K562 (cell line): ENCODE results near the gene F2. TPM values are rescaled to one million over a fixed set of nuclear protein-coding genes. Genes with fewer than 3 reads are reported as not detected.

Source experiments
- CREB1 ChIP-seq, 2 experiments: sonication (generic) in 1 of 2; formaldehyde crosslinking in 1 of 2; IDR thresholded peaks; 2 replicates each; pipeline versions ENCODE4 v1.6.1 to v1.8.0; 2012 to 2022; ENCODE audit warnings: inconsistent platforms in 1 of 2, mild to moderate bottlenecking in 1 of 2, missing genetic modification reagents in 1 of 2, moderate library complexity in 1 of 2
- ELK1 ChIP-seq: sonication (generic); formaldehyde crosslinking; IDR thresholded peaks from 2 replicates; pipeline ENCODE4 v1.8.1; 2022; ENCODE audit warnings: missing genetic modification reagents
- GTF2A2 ChIP-seq: IDR thresholded peaks from 2 replicates; pipeline ENCODE4 v1.6.1; 2016; ENCODE audit warnings: mild to moderate bottlenecking, missing genetic modification characterization, missing compliant biosample characterization
- NUFIP1 ChIP-seq: fragments of 450-650 bp; IDR thresholded peaks from 2 replicates; pipeline ENCODE4 v1.6.1; 2018; ENCODE audit not compliant: partially characterized antibody
- PURB ChIP-seq: sonication (generic); formaldehyde crosslinking; IDR thresholded peaks from 2 replicates; pipeline ENCODE4 v1.9.0; 2021; ENCODE audit warnings: low read depth, mild to moderate bottlenecking, missing genetic modification reagents
- RBFOX2 ChIP-seq: fragments of 200-400 bp; formaldehyde crosslinking; IDR thresholded peaks from 2 replicates; pipeline ENCODE4 v1.6.1; 2017; ENCODE audit warnings: low read depth, mild to moderate bottlenecking, low read length, moderate library complexity
- SUPT5H ChIP-seq: fragments of 450-650 bp; IDR thresholded peaks from 2 replicates; pipeline ENCODE4 v1.6.1; 2016
- ZBTB2 ChIP-seq: fragments of 450-650 bp; IDR thresholded peaks from 2 replicates; pipeline ENCODE4 v1.6.1; 2016; ENCODE audit warnings: antibody characterized with exemption
- ZEB2 ChIP-seq: fragments of 450-650 bp; IDR thresholded peaks from 2 replicates; pipeline ENCODE4 v1.6.1; 2016
- ZNF639 ChIP-seq, 2 experiments: fragments of 200-800 bp in 1 of 2; sonication (Bioruptor generic) in 1 of 2; sonication (generic) in 1 of 2; formaldehyde crosslinking in 1 of 2; IDR thresholded peaks in 1 of 2; conservative IDR thresholded peaks in 1 of 2; 2 replicates each; pipeline versions ENCODE4 v1.5.0 to v1.6.1; 2016 to 2020; ENCODE audit warnings: missing compliant biosample characterization in 1 of 2, missing genetic modification characterization in 1 of 2, missing genetic modification reagents in 1 of 2
- polyA plus RNA-seq, 8 experiments: library from polyadenylated mRNA; depleted of rRNA in 4 of 8; stranded (reverse) in 5 of 8; unstranded in 3 of 8; fragments of >200 nt; fragmentation: Nextera tagmentation in 2 of 8; fragmentation: Illumina TruSeq in 1 of 8; extraction: Ambion mirVana in 2 of 8; extraction: Trizol in 1 of 8; gene quantifications; 2 replicates each; pipeline versions ENCODE4 v1.2.1 to v1.2.3, GENCODE V29; 2011 to 2014; ENCODE audit warnings: inconsistent platforms in 1 of 8, missing spikeins in 1 of 8
- total RNA-seq, 7 experiments: library from RNA; depleted of rRNA in 6 of 7; stranded (reverse); fragments of >200 nt in 6 of 7; fragmentation: Illumina TruSeq in 2 of 7; extraction: Trizol in 2 of 7; gene quantifications; 2 replicates each; pipeline versions ENCODE4 v1.2.1 to v1.2.3, GENCODE V29; 2011 to 2021; ENCODE audit warnings: low replicate concordance in 1 of 7
- TF ChIP-seq, protein P1 (sequence below), 2 experiments: fragments of 450-650 bp; conservative IDR thresholded peaks; 2 replicates each; pipeline ENCODE4 v1.6.1; 2017; ENCODE audit warnings: mild to moderate bottlenecking in 2 of 2, moderate library complexity in 2 of 2
- TF ChIP-seq, protein P2 (sequence below): fragments of 250-450 bp; sonication (Bioruptor Pico); IDR thresholded peaks from 2 replicates; pipeline ENCODE4 v1.4.0; 2020; ENCODE audit warnings: mild to moderate bottlenecking

F2 gene
- total and polyA plus RNA-seq, 9 of the 15 experiments (the other 6 are each of a cell fraction or from before 2014, with no cell fraction given) = 0.16 TPM; not detected in 8

DNA sequence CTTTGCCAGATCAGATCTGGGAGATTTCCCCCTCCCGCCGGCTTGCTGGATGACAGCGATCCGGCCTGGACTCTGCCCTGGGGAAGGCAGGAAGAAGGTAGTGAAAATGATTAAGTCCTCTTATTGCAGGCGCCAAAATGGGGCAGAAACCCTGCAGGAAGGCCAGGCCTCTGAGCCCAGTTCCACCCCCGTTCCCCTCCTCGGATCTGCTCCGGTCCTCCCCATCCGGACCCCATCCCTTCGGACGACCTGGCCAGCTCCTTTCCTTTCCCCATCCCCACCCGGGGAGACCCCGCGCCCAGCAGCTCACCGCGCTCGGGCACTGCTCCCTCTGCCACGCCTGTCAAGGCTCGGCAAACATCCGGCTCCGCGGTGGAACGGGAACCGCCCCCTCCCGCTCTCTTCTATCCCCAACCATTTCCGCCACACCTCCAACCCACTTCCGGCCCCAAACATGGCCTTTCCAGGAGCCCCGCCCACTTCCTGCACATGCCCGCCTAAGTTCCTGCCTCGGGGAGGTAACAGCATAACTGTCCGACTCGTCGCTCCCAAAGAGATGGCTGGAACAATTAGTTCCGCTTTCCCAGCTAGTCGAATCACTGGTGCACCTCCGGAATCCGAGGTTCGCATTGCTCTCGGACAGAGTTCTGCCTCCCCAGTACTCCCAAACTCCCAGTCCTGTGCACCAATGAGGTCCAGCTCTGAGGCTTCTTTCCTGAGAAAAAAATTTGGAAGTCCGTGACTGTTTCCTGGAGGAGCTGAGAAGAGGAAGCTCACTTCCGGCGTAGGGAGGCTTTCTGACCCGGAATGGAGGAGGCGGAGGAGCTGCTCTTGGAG, 18.6 kb upstream of the F2 start, which contains the start of the genes ARHGAP1 and ZNF408 (continued):
- TF ChIP-seq PURB (CRISPR knock-in tag) (no peak), ZBTB2 (peak; percentile 56; the same call in 1 of the 2 replicates), GTF2A2 (tag) (peak; percentile 84; the same call in 1 of the 2 replicates), CREB1 (IDR thresholded peaks at IDR 0.05) (peak; percentile 39; the same call in 1 of the 2 replicates), CREB1 (CRISPR knock-in tag; IDR thresholded peaks at IDR 0.05) (peak; percentile 84), SUPT5H (peak; percentile 90), ELK1 (CRISPR knock-in tag) (peak; percentile 99), NUFIP1 (peak; percentile 65), ZEB2 (peak; percentile 100), RBFOX2 (peak; percentile 97), ZNF639 (CRISPR knock-in tag; conservative IDR thresholded peaks at IDR 0.05 in 1 of 2, IDR thresholded peaks at IDR 0.05 in 1 of 2) (peak in 1 of 2 experiments; percentile 79; a peak in 1 of 4 replicates)
- TF ChIP-seq, protein P1, sequence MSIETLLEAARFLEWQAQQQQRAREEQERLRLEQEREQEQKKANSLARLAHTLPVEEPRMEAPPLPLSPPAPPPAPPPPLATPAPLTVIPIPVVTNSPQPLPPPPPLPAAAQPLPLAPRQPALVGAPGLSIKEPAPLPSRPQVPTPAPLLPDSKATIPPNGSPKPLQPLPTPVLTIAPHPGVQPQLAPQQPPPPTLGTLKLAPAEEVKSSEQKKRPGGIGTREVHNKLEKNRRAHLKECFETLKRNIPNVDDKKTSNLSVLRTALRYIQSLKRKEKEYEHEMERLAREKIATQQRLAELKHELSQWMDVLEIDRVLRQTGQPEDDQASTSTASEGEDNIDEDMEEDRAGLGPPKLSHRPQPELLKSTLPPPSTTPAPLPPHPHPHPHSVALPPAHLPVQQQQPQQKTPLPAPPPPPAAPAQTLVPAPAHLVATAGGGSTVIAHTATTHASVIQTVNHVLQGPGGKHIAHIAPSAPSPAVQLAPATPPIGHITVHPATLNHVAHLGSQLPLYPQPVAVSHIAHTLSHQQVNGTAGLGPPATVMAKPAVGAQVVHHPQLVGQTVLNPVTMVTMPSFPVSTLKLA (conservative IDR thresholded peaks at IDR 0.05) = peak; percentile 97 to 98
- TF ChIP-seq, protein P2, sequence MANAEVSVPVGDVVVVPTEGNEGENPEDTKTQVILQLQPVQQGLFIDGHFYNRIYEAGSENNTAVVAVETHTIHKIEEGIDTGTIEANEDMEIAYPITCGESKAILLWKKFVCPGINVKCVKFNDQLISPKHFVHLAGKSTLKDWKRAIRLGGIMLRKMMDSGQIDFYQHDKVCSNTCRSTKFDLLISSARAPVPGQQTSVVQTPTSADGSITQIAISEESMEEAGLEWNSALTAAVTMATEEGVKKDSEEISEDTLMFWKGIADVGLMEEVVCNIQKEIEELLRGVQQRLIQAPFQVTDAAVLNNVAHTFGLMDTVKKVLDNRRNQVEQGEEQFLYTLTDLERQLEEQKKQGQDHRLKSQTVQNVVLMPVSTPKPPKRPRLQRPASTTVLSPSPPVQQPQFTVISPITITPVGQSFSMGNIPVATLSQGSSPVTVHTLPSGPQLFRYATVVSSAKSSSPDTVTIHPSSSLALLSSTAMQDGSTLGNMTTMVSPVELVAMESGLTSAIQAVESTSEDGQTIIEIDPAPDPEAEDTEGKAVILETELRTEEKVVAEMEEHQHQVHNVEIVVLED = peak; percentile 56
